Anterior cingulate cortex (tissue), 58 donors: ENCODE data around the gene ASIC3.

ENCODE experiments used
- DNase-seq, 58 donors: peaks; one replicate each; lab custom pipeline; 2025; lab: John Stamatoyannopoulos, UW

Gene ASIC3

DNA sequence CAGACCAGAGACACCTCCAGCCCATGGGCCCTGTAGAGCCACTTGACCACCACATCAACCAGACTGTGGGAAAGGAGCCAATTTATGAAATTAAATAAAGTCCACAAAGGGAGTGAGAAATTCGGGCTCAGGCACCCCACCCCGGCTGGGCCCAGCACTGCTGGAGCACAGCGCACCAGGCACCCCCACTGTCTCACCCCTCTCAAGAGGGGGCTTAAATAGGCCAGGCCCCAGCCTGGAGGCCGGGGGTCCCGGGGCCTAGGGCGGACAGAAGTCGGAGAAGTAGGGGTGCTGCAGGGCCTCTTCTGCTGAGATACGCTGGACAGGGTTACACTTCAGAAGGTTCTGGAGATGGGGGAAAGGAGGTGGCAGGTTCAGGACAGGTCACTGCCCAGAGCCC, 5.4 kb downstream of the ASIC3 start:
- no peak for DNase-seq

DNA sequence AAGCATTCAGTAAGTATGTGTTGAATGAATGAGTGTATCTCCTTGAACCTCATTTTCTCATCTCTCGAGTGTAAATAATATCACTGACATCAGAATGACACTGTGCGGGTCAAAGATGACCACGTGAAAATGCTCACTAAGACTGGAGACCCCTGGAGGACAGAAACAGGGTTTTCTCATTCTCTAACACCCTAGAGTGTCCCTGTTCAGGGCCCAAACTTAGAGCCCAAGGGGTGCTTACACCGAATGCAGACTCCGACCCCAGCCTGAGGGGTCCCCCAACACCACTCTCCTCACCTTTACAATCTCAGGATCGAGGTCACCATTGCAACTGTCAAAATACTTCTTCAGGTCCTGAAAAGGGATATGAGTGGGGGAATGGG, 7.9 kb downstream of the ASIC3 start:
- no peak for DNase-seq

DNA sequence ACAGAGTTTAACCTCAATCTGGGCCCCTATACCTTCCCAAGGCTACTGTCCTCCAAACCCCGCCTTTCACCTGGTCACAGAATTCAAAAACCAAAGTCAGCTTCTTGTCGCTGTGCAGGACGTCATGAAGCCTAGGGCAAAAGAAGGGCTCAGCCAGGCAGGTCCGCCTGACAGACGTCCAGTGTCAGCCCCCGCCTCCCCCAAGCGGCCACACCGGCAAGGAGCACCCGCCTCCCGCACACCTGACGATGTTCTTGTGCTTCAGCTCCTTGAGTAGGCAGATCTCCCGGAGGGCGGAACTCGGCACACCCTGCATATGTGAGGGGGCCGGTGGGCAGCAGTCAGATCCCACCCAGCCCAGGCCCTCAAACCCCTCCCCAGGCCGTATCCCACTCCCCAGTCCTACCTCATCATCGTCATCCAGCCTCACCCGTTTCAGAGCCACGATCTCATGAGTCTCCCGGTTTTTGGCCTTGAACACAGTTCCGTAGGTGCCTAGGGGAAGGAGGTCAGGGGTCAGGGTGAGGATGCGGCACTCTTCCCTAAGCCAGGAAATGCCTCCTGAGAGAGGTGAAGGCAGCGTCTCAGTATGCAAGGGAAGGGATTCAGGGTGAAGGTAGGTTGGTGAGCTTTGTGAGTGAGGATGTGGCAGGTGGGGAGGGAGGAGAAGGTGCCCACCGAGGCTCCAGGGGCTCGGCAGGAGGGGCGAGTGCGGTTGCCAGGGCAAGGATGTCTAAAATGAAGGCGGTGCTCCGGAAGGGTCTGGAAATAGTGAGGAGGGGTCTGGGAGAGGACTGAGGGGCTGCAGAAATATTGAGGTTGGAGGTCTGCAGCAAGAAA, 8.6 kb downstream of the ASIC3 start:
- peak in 4 of 58 donors; percentile 11 to 29 (median 17) for DNase-seq

DNA sequence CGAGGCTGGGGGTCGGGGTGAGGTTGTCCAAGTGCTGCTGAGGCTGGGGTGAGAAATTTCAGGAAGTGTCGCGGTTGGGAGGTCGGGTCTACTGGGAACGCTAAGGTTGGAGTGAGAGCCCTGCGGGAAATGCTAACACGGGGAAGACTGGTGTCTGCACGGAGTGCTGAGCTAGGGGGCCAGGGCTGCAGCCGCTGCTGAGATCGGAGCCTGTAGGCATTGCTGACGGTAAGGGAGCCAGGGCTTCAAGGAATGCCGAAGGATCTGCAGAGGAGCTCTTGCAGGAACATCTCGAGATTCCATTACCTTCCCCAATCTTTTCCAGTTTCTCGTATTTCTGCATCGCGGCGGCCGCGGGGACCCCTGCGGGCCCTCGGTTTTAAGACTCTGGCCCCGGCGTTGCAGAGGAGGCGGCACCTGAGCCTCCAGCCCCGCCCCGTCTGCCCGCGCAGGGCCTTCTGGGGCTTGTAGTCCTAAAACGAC, 9.2 kb downstream of the ASIC3 start, which contains the start of gene CDK5:
CDK5 (minus strand) TSS at position 392 of the 483 bp plus-strand sequence; CDS start at position 343, 49 bp downstream.
- DNase-seq: peak in 1 of 58 donors; percentile 70

DNA sequence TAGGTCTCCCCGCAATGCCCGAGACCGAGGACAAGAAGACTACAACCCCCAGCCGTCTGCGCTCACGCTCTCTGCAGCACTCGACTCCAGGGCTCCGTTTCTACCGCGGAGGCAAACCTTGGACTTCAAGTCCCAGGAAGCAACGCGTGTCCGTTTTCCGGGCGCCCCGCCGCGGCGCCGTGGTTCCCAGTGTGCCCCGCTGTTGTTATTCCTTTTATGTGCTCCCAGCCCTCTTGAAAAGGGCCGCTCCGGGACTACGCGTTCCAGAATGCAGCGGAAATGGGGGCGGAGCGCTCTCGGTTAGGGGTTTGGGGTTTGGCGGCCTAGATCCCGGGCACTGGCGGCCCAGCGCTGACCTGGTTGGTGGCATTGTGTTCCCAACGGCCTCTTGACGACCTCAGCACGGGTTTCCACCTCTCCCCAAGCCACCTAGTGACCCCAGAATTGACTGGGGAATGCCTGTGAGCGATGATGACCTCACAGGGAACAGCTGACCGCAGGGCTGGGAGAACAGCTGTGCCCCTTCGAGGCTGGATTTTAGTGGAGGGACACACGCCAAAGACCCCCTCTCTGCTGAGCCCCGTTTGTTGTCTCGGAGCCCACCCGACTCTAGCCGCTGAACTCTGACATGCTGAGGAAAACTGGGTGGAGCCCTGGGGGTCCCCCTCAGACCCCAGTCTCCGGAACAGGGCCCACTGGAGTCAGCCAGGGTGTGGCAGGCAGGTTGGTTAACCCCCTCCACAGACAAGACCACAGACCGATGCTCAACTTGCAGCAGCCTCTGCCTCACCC, 9.9 kb downstream of the ASIC3 start:
- peak; percentile 87 to 100 (median 99) for DNase-seq

DNA sequence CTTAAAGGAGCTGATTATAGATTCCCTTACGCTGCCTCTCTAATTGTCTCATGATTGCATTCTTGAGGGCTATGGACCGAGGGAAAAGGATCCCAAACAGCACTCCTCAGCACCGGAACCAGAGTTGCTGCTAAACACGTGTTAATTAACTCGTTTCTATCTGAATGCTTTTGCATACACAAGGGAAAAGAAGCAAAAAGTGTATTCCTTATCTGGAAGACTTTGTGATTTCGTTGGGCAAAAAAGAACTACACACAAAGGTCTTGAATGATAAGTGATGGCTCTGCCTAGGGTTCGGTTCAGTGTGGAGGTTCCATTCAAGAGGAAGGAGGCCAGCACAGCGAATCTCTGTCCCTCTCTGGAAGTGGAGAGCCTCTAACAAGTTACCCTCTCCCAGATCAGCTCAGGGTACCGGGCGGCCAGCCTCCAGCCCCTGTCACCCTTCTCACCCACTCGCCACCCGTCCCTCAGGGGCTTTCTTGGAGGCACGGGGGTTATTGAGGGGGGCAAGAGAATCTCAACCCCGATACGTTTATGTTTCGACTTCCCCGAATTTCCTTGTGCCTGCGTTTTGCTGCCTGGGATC, 10.5 kb downstream of the ASIC3 start:
- peak in 5 of 58 donors; percentile 51 to 64 (median 56) for DNase-seq

DNA sequence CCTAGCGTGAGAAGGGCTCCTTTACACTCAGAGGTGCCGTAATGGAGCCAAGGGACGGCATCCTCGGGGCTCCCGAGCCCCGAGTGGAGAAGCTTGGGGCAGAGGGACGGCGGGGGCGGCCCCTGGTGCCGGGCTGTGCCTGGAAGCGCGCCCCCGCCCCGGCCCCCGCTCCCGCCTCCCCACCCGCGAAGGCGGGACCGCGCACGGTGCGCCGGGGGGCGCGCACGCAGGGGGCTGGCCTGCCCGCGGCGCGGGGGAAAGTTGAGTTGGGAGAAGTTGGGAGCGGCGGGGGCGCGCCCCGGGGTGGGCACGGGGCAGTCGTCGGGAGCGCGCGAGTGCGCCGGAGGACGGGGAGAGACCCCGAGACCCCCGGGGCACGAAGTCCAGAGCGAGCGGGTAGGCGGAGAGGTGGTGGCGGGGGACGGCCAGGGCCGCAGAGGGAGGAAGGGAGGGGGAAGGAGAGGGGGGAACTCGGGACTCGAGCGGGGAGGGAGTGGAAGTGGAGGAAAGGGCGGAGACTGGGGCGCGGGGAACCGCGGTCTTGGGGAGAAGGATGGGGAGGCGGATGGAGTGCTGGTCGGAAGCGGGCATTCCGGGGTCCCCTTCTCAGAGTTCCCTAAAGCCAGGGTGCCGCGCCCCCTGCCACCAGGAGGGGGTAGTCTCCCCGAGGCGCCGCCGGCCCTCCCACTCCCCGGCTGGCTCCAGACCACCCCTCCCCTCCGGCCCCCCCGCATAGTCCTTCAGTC, 11.2 kb downstream of the ASIC3 start, which contains the start of gene SLC4A2:
SLC4A2 (plus strand) TSS at position 223 of the 746 bp plus-strand sequence. CDS start 2,399 bp downstream, outside the sequence.
- DNase-seq: peak in 55 of 58 donors; percentile 42 to 93 (median 78)

DNA sequence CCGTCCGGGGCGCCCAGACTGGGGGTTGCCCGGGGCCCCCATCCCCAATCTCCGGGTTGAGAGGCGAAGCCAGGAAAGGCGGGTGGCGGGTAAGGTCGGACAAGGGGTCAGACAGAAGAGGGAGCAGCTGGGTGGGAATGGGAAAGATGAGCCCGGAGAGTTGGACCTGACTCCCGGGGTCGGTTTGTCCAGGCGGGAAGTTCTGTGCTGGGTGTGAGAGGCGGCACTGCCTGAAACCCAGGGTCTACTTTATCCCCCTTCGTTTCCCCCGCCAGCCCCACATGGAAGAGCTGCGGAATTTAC, 11.7 kb downstream of the ASIC3 start:
- peak in 2 of 58 donors; percentile 50 to 59 for DNase-seq

DNA sequence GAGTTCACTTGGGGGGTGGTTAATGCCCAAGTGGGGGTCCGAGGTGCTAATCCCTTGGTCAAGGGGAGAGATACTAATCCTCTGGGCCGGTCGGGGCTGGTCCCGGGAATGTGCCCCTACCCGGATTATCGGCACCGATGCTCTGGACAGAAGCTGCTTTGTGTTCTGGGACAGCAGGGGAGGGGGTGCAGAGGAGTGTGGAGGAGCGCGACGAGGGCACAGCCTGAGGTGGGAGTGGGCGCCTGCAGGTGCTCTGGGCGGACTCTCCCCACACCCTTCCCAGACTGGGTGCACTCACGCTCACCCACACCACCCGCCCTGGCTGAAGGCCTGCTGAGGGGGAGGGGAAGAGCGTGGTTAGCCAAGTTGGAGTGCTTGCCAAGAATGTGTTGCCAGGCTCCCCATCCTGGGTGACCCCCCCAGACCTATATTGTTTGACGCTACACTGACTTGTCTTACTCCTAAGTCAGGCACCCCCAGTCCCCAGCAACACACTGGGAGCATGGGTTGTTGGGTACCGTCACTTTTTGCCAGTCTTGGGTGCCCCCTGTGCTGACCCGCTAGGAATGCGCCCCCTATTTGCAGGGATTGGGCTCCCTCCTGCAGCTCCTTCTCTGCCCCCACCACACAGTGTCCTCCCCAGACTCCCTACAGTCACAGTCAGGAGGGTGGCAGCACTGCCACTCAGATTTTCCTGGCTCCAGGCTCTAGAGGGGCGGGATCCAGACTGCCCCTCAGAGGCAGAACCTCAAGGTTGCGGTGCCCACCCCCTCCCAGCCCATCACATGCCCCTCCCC, 12.3 kb downstream of the ASIC3 start:
- DNase-seq: peak in 26 of 58 donors; percentile 15 to 69 (median 36)

DNA sequence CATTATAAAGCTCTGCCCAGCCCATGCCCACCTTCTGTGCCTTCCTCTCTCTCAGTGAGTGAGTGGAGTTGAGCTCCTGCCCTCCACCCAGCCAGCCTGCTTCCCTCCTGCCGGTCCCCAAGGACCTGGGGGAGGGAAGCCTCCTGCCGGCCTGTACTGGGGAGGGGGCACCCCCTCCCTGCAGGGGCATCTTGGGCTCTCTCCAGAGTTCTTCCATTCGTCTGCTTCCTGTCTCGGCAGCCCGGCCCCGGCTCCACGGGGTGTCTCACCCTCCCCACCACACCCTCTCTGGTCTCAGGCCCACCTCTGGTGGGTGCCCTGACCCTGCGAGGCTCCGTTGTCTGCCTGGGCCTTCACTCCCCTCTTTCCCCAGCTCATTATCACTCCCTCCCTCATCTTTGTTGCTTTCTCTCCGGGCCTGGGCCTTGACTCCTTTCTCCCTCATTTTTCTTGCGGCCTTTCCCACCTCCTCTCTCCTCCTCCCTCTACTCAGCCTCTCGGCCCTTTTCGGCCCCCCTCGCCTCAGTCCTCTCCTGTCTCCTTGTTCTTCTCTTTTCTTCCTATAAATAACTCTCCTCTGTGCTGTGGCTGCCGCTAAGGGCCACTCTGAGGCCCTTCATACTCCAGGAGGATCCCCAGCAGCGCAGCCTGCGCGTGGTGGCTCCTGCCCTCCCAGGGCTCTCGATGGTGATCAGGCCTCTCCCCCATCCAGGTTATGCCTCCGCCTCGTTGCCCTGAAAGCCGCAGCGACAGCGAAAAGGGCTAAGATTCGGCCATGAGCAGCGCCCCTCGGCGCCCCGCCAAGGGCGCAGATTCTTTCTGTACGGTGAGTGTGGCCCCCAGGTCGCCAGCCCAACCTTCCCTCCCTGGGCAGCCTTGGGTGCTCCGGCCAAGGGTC, 13.1 kb downstream of the ASIC3 start:
- DNase-seq: no peak

DNA sequence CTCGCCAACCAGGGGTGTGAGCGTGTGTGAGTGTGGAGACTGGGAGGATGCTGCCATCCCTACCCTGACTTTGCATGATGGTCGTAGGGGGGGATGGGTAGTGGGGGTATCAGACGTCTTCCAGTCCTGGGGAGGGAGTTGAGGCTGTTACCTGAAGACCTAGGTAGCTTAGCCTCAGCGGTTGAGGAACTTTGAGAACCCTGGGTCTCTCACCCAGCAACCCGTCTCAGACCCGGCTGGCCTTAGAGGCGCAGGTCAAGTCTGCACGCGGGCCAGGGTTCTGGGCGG, 13.7 kb downstream of the ASIC3 start:
- no peak for DNase-seq

DNA sequence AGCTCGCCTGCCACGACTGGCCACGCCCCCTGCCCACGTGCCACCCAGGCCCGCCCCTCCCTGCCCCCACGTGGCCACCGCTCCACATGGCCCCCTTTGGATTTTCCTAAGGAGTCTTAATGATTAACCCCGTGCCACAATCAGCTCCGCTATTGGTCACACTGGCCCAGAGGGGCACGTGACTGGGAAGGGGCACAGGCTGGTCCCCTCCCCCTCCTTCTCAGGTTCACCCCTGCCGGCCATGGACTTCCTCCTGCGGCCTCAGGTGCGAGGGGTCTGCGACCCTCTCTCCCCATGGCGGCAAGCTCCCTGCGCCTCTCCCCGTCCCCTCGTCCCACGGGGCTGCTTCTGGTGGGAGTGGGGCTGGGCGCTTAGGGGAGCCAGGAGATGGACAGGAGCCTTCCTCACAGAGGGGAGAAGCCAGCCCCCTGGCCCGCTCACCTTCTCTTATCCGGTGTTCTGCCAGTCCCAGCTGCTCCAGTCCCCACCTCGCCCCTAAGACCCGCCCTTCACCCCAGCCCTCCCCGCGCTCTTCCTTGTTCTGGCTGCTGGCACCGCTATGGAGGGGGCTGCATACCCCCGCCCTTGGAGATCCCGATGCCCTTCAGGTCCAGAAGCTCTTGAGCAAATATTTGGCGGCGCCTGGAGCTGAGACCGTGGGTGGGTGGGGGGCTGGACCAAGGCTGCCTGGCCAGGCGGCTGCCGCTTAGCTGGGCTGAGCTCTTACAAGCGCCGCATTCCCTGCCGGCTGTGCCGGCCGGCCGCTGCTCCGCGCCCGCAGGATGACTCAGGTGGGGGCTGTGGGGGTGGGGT, 14.3 kb downstream of the ASIC3 start:
- DNase-seq: no peak

DNA sequence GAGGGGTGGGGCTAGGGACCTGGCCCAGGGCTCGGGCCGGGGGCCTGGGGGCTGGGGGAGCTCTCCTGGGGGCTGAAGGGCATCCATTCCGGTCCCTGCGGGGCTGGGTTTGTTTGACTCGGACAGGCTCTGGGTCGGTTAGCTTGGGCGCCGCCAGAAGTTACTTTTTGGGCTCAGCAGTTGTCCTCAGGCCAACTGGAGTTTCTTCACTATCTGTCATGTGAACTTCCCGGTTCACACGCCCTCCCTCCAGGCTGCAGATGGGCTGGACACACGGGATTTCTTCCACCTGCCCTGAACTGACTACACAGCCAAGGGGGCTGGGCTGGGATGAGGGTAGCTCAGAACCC, 14.9 kb downstream of the ASIC3 start:
- no peak for DNase-seq

DNA sequence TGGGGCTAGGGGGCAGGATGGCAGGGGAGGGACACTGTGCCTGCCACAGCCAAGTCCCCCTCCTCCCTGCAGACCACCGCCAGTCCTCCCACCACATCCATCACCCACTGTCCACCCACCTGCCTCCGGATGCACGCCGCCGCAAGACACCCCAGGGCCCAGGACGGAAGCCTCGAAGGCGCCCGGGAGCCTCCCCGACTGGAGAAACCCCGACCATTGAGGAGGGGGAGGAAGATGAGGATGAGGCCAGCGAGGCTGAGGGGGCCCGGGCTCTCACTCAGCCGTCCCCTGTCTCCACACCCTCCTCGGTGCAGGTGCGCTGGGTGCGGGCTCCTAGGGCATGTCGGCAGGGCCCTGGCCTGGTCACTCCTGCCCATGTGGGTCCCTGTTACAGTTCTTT, 16.1 kb downstream of the ASIC3 start:
- DNase-seq: no peak

DNA sequence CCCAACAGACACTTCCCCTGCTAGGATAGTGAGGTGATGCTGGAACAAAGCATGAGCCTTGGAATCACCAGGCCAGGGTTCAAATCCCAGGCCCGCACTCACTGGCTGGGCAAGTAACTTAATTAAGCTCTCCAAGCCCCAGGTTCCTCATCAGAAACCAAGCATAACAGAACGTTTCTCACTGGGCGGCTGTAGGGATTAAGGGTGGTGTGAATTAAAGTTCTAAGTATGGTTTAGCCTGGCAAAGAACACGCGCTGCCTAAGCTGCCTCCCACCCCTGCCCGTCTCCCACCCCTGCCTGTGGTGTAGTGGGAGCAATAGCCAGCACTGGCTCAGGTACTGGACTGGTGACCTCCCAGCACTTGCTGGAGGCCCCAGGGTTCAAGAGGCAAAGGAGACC, 16.7 kb downstream of the ASIC3 start:
- DNase-seq: no peak

DNA sequence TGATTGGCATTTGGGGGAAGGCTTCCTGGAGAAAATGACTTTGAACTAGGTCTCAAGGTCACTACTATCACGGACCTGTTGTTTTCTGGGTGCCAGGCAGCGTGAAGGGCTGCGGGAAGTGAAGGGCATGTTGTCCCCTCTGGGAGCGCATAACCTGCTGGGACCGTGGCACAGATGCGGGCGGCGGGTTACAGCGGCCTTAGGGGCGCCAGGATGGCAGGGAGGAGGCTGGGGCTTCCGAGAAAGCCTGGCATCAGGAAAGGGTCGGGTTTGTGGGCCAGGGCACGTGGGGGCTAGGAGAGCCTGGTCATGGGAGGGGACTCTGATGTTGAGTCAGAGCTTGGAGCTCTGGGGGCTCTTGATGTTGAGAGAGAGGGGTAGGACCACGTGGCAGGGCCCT, 17.2 kb downstream of the ASIC3 start:
- no peak for DNase-seq

DNA sequence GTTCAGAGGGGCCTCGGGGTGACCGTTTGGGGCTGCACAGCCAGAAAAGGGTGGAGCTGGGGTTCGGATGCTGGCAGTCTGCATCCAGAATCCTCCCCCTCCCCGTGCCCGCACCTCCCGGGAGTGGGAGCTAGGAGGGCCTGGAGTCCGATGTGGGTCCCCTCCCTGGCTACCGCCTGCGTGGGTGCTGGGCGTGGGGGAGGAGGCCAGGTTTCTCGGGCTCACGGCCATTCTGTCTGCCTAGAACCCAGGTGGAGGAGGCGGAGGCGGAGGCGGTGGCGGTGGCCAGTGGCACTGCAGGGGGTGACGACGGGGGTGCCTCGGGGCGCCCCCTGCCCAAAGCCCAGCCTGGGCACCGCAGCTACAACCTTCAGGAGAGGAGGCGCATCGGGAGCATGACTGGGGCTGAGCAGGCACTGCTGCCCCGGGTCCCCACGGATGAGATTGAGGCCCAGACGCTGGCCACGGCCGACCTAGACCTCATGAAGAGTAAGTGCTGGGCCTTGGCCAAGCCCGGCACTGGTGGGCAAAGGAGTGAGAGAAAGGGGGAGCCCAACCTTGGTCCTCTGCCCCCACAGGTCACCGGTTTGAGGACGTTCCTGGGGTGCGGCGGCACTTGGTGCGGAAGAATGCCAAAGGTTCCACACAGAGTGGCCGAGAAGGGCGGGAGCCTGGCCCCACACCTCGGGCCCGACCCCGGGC, 18.1 kb downstream of the ASIC3 start:
- DNase-seq: no peak
